HepG2 (cell line): ENCODE measurements around the gene SLC44A4. TPM values are rescaled to one million over a fixed set of nuclear protein-coding genes. Genes with fewer than 3 reads are reported as not detected.
A peak's percentile ranks its signal among the peaks of the same experiment; 100 is the strongest.

Experiments
- HDAC1 ChIP-seq: sonication (generic); formaldehyde crosslinking; IDR thresholded peaks from 2 replicates; pipeline ENCODE4 v1.5.1; 2020; ENCODE audit warnings: mild to moderate bottlenecking, missing genetic modification reagents
- KDM3A ChIP-seq: IDR thresholded peaks from 2 replicates; pipeline ENCODE4 v1.6.1; 2018; ENCODE audit warnings: low read depth, missing compliant biosample characterization
- MAFF ChIP-seq: IDR thresholded peaks from 2 replicates; pipeline ENCODE4 v1.6.1; 2011; ENCODE audit warnings: low read depth, low read length, improper control_type of control experiment
- NBN ChIP-seq: fragments of 450-650 bp; conservative IDR thresholded peaks from 2 replicates; pipeline ENCODE4 v1.6.1; 2017
- SOX5 ChIP-seq: IDR thresholded peaks from 2 replicates; pipeline ENCODE4 v1.6.1; 2016; ENCODE audit warnings: borderline replicate concordance
- TAF15 ChIP-seq: fragments of 200-400 bp; formaldehyde crosslinking; IDR thresholded peaks from one replicate; pipeline ENCODE4 v1.6.1; 2018; ENCODE audit warnings: mild to moderate bottlenecking, low read depth, low read length; ENCODE audit not compliant: poor library complexity, severe bottlenecking
- TRIM24 ChIP-seq: sonication (generic); formaldehyde crosslinking; IDR thresholded peaks from 2 replicates; pipeline ENCODE4 v1.8.0; 2022; ENCODE audit warnings: mild to moderate bottlenecking, missing genetic modification reagents
- ZMYM2 ChIP-seq: sonication (generic); formaldehyde crosslinking; IDR thresholded peaks from 2 replicates; pipeline ENCODE4 v1.8.0; 2022; ENCODE audit warnings: mild to moderate bottlenecking, missing genetic modification reagents
- ZNF441 ChIP-seq: sonication (generic); formaldehyde crosslinking; IDR thresholded peaks from 2 replicates; pipeline ENCODE4 v1.7.0; 2021; ENCODE audit warnings: missing genetic modification reagents, borderline replicate concordance
- ZNF484 ChIP-seq: sonication (generic); formaldehyde crosslinking; IDR thresholded peaks from 2 replicates; pipeline ENCODE4 v1.5.1; 2020; ENCODE audit warnings: mild to moderate bottlenecking, low read depth, missing genetic modification reagents, borderline replicate concordance
- polyA plus RNA-seq, 8 experiments: library from polyadenylated mRNA; depleted of rRNA in 3 of 8; stranded (reverse) in 7 of 8; unstranded in 1 of 8; fragments of >200 nt; fragmentation: Illumina TruSeq in 4 of 8; extraction: Trizol in 4 of 8; gene quantifications; 2 replicates each; pipeline versions ENCODE4 v1.2.1 to v1.2.3, GENCODE V29; 2011 to 2016; ENCODE audit warnings: low read depth in 4 of 8, missing spikeins in 1 of 8, mixed read lengths in 1 of 8; ENCODE audit not compliant: insufficient read depth in 1 of 8
- total RNA-seq, 5 experiments: library from RNA; depleted of rRNA; stranded (reverse); fragments of >200 nt; fragmentation: Illumina TruSeq; extraction: Trizol; gene quantifications; 2 replicates each; pipeline ENCODE4 v1.2.3, GENCODE V29; 2016; ENCODE audit warnings: low read depth in 1 of 5
- TF ChIP-seq, protein P1 (sequence below): sonication (generic); formaldehyde crosslinking; IDR thresholded peaks from 2 replicates; pipeline ENCODE4 v1.4.0; 2020; ENCODE audit warnings: mild to moderate bottlenecking, missing genetic modification reagents
- TF ChIP-seq, protein P2 (sequence below): sonication (generic); formaldehyde crosslinking; IDR thresholded peaks from 2 replicates; pipeline ENCODE4 v1.8.1; 2023; ENCODE audit warnings: mild to moderate bottlenecking, missing genetic modification reagents
- TF ChIP-seq, protein P3 (sequence below): sonication (generic); formaldehyde crosslinking; IDR thresholded peaks from 2 replicates; pipeline ENCODE4 v1.4.0; 2020; ENCODE audit warnings: mild to moderate bottlenecking, missing genetic modification reagents
- TF ChIP-seq, protein P4 (sequence below): sonication (generic); formaldehyde crosslinking; conservative IDR thresholded peaks from 2 replicates; pipeline ENCODE4 v1.4.0; 2020; ENCODE audit warnings: missing genetic modification reagents
- TF ChIP-seq, protein P5 (sequence below): sonication (generic); formaldehyde crosslinking; IDR thresholded peaks from 2 replicates; pipeline ENCODE4 v1.9.0; 2021; ENCODE audit warnings: mild to moderate bottlenecking, missing genetic modification reagents
- TF ChIP-seq, protein P6 (sequence below): sonication (generic); formaldehyde crosslinking; IDR thresholded peaks from 2 replicates; pipeline ENCODE4 v1.4.0; 2020; ENCODE audit warnings: missing genetic modification reagents

Gene SLC44A4
- total and polyA plus RNA-seq, 2 of the 13 experiments (the other 11 are each of a cell fraction or from before 2014, with no cell fraction given) = 3.5 to 5.9 TPM

DNA sequence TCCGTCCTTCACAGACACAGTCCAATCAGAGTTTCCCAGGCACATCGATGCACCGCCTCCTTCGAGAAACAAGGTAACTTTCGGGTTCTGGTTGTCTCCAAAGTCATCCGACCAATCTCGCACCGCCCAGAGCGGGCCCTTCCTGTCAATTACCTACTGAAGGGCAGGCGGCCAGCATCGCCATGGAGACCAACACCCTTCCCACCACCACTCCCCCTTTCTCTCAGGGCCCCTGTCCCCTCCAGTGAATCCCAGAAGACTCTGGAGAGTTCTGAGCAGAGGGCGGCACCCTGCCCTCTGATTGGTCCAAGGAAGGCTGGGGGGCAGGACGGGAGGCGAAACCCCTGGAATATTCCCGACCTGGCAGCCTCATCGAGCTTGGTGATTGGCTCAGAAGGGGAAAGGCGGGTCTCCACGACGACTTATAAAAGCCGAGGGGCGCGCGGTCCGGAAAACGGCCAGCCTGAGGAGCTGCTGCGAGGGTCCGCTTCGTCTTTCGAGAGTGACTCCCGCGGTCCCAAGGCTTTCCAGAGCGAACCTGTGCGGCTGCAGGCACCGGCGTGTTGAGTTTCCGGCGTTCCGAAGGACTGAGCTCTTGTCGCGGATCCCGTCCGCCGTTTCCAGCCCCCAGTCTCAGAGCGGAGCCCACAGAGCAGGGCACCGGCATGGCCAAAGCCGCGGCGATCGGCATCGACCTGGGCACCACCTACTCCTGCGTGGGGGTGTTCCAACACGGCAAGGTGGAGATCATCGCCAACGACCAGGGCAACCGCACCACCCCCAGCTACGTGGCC, 51.3 kb downstream of the SLC44A4 start, which contains the start of gene HSPA1B (continued):
- TF ChIP-seq KDM3A = peak; percentile 48; the same call in 1 of the 2 replicates
- TF ChIP-seq, protein P1, sequence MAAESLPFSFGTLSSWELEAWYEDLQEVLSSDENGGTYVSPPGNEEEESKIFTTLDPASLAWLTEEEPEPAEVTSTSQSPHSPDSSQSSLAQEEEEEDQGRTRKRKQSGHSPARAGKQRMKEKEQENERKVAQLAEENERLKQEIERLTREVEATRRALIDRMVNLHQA (CRISPR knock-in tag) = 0 out of 2 replicates have a peak, but pooled peaks have one; percentile 46
- no peak; the same call in 1 of the 2 replicates for TF ChIP-seq ZNF484 (CRISPR knock-in tag)
- TF ChIP-seq ZNF441 (CRISPR knock-in tag) = 0 out of 2 replicates have a peak, but pooled peaks have one; percentile 66
- TF ChIP-seq ZMYM2 = no peak
- TF ChIP-seq TAF15 = peak; percentile 54
- TF ChIP-seq TRIM24 (CRISPR knock-in tag) = no peak
- no peak for TF ChIP-seq MAFF
- TF ChIP-seq, protein P2, sequence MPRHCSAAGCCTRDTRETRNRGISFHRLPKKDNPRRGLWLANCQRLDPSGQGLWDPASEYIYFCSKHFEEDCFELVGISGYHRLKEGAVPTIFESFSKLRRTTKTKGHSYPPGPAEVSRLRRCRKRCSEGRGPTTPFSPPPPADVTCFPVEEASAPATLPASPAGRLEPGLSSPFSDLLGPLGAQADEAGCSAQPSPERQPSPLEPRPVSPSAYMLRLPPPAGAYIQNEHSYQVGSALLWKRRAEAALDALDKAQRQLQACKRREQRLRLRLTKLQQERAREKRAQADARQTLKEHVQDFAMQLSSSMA = no peak
- TF ChIP-seq, protein P3, sequence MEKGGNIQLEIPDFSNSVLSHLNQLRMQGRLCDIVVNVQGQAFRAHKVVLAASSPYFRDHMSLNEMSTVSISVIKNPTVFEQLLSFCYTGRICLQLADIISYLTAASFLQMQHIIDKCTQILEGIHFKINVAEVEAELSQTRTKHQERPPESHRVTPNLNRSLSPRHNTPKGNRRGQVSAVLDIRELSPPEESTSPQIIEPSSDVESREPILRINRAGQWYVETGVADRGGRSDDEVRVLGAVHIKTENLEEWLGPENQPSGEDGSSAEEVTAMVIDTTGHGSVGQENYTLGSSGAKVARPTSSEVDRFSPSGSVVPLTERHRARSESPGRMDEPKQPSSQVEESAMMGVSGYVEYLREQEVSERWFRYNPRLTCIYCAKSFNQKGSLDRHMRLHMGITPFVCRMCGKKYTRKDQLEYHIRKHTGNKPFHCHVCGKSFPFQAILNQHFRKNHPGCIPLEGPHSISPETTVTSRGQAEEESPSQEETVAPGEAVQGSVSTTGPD (CRISPR knock-in tag) = no peak
- peak; percentile 75 for TF ChIP-seq HDAC1 (CRISPR knock-in tag)
- TF ChIP-seq, protein P4, sequence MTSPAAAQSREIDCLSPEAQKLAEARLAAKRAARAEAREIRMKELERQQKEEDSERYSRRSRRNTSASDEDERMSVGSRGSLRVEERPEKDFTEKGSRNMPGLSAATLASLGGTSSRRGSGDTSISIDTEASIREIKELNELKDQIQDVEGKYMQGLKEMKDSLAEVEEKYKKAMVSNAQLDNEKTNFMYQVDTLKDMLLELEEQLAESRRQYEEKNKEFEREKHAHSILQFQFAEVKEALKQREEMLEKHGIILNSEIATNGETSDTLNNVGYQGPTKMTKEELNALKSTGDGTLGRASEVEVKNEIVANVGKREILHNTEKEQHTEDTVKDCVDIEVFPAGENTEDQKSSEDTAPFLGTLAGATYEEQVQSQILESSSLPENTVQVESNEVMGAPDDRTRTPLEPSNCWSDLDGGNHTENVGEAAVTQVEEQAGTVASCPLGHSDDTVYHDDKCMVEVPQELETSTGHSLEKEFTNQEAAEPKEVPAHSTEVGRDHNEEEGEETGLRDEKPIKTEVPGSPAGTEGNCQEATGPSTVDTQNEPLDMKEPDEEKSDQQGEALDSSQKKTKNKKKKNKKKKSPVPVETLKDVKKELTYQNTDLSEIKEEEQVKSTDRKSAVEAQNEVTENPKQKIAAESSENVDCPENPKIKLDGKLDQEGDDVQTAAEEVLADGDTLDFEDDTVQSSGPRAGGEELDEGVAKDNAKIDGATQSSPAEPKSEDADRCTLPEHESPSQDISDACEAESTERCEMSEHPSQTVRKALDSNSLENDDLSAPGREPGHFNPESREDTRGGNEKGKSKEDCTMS (CRISPR knock-in tag) = peak; percentile 70; the same call in 1 of the 2 replicates
- peak; percentile 14; the same call in 1 of the 2 replicates for TF ChIP-seq SOX5
- no peak for TF ChIP-seq NBN
- TF ChIP-seq, protein P5, sequence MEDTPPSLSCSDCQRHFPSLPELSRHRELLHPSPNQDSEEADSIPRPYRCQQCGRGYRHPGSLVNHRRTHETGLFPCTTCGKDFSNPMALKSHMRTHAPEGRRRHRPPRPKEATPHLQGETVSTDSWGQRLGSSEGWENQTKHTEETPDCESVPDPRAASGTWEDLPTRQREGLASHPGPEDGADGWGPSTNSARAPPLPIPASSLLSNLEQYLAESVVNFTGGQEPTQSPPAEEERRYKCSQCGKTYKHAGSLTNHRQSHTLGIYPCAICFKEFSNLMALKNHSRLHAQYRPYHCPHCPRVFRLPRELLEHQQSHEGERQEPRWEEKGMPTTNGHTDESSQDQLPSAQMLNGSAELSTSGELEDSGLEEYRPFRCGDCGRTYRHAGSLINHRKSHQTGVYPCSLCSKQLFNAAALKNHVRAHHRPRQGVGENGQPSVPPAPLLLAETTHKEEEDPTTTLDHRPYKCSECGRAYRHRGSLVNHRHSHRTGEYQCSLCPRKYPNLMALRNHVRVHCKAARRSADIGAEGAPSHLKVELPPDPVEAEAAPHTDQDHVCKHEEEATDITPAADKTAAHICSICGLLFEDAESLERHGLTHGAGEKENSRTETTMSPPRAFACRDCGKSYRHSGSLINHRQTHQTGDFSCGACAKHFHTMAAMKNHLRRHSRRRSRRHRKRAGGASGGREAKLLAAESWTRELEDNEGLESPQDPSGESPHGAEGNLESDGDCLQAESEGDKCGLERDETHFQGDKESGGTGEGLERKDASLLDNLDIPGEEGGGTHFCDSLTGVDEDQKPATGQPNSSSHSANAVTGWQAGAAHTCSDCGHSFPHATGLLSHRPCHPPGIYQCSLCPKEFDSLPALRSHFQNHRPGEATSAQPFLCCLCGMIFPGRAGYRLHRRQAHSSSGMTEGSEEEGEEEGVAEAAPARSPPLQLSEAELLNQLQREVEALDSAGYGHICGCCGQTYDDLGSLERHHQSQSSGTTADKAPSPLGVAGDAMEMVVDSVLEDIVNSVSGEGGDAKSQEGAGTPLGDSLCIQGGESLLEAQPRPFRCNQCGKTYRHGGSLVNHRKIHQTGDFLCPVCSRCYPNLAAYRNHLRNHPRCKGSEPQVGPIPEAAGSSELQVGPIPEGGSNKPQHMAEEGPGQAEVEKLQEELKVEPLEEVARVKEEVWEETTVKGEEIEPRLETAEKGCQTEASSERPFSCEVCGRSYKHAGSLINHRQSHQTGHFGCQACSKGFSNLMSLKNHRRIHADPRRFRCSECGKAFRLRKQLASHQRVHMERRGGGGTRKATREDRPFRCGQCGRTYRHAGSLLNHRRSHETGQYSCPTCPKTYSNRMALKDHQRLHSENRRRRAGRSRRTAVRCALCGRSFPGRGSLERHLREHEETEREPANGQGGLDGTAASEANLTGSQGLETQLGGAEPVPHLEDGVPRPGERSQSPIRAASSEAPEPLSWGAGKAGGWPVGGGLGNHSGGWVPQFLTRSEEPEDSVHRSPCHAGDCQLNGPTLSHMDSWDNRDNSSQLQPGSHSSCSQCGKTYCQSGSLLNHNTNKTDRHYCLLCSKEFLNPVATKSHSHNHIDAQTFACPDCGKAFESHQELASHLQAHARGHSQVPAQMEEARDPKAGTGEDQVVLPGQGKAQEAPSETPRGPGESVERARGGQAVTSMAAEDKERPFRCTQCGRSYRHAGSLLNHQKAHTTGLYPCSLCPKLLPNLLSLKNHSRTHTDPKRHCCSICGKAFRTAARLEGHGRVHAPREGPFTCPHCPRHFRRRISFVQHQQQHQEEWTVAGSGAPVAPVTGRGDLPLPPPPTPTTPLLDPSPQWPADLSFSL (CRISPR knock-in tag) = no peak; the same call in 1 of the 2 replicates
- TF ChIP-seq, protein P6, sequence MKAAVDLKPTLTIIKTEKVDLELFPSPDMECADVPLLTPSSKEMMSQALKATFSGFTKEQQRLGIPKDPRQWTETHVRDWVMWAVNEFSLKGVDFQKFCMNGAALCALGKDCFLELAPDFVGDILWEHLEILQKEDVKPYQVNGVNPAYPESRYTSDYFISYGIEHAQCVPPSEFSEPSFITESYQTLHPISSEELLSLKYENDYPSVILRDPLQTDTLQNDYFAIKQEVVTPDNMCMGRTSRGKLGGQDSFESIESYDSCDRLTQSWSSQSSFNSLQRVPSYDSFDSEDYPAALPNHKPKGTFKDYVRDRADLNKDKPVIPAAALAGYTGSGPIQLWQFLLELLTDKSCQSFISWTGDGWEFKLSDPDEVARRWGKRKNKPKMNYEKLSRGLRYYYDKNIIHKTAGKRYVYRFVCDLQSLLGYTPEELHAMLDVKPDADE (CRISPR knock-in tag) = no peak
